Activated B cell treated with CpG ODN at 0.5 μM for 24 hours (primary cell): ENCODE measurements around the gene TUBA4B. TPM values are rescaled to one million over a fixed set of nuclear protein-coding genes. Genes with fewer than 3 reads are reported as not detected.

Experiments
- ATAC-seq: fragments of 200-7000 bp; cut with Tn5 transposase; one replicate; pipeline ENCODE4 v1.10.0; 2021; ENCODE audit warnings: low read depth, mild to moderate bottlenecking, moderate library complexity
- CTCF ChIA-PET: fragments of 350-600 bp; sonication (Branson Sonifier 250); formaldehyde crosslinking; loops from one replicate; lab custom pipeline; 2021; ENCODE audit warnings: antibody characterized with exemption; lab: Charles Lee
- POLR2A ChIA-PET: fragments of 350-600 bp; sonication (Branson Sonifier 250); formaldehyde crosslinking; loops from one replicate; lab custom pipeline; 2021; ENCODE audit warnings: antibody characterized with exemption; lab: Charles Lee
- DNase-seq: peaks from one replicate; pipeline ENCODE4 v3.0.0; 2022
- H3K27ac Mint-ChIP-seq: one replicate; pipeline ENCODE4 v1.8.0; 2020; ENCODE audit warnings: mixed read lengths
- H3K27me3 Mint-ChIP-seq: one replicate; pipeline ENCODE4 v1.8.0; 2021; ENCODE audit warnings: mixed read lengths
- H3K36me3 Mint-ChIP-seq: one replicate; pipeline ENCODE4 v1.8.0; 2021; ENCODE audit warnings: low read depth, mixed read lengths
- H3K4me1 Mint-ChIP-seq: one replicate; pipeline ENCODE4 v1.8.0; 2021; ENCODE audit warnings: mixed read lengths
- H3K4me3 Mint-ChIP-seq: one replicate; pipeline ENCODE4 v1.8.0; 2020; ENCODE audit warnings: mild to moderate bottlenecking, mixed read lengths
- H3K9me3 Mint-ChIP-seq: one replicate; pipeline ENCODE4 v1.8.0; 2020; ENCODE audit warnings: mixed read lengths
- CTCF ChIP-seq: fragments of 200-600 bp; IDR thresholded peaks from one replicate; pipeline ENCODE4 v1.8.0; 2022; ENCODE audit warnings: antibody characterized with exemption, mild to moderate bottlenecking
- intact Hi-C: fragments of 100-400 bp; cut with micrococcal nuclease; formaldehyde crosslinking; loops from one replicate; pipeline ENCODE4 v1.15.1; 2024
- total RNA-seq: library from RNA; stranded (reverse); gene quantifications from 2 replicates; pipeline ENCODE4 v1.2.3, GENCODE V29; 2022

Gene TUBA4B
- total RNA-seq, 1 donor from 2014 or later, result not detected

GRCh38 chr2:219271021-219271420 is 18.0 kb downstream of the TUBA4B start:
- ATAC-seq (no peak), DNase-seq (no peak)
- CTCF ChIA-PET, result interaction anchor here (2.3 kb wide), 1 partner anchor 23 kb away, joined by 10 read pairs; no protein-coding TSS in a partner anchor
- intact Hi-C loops, result no loop called here
- Mint-ChIP-seq H3K27ac (no peak overlapping the region), H3K4me1 (peaks cover 3% of the 10 kb centered on the region), H3K27me3 (no peaks in the 10 kb centered on the region), H3K36me3 (no peaks in the 10 kb centered on the region), H3K4me3 (no peak overlapping the region), H3K9me3 (no peaks in the 10 kb centered on the region)
- TF ChIP-seq CTCF, result no peak
- POLR2A ChIA-PET, result no interaction called here

- Mint-ChIP-seq H3K27ac (no peak overlapping the region), H3K9me3 (no peaks in the 10 kb centered on the region), H3K4me3 (no peak overlapping the region), H3K36me3 (no peaks in the 10 kb centered on the region), H3K27me3 (no peaks in the 10 kb centered on the region), H3K4me1 (peaks cover 13% of the 10 kb centered on the region)
- no peak for TF ChIP-seq CTCF
- ATAC-seq, result no peak
- POLR2A ChIA-PET, result no interaction called here
- intact Hi-C loops, result no loop called here
- CTCF ChIA-PET, result interaction anchor here (2.6 kb wide), 1 partner anchor 22 kb away, joined by 13 read pairs; no protein-coding TSS in a partner anchor
- DNase-seq, result no peak
Measured at GRCh38 chr2:219272356-219272755, 19.3 kb downstream of the TUBA4B start.

- DNase-seq (no peak), ATAC-seq (no peak)
- peaks cover 19% of the 10 kb centered on the region for H3K4me1 Mint-ChIP-seq
- ChIA-PET CTCF (interaction anchor here (2.6 kb wide), 1 partner anchor 22 kb away, joined by 13 read pairs; no protein-coding TSS in a partner anchor), POLR2A (no interaction called here)
- no peak overlapping the region for H3K27ac Mint-ChIP-seq
- no peaks in the 10 kb centered on the region for H3K9me3 Mint-ChIP-seq
- no peaks in the 10 kb centered on the region for H3K27me3 Mint-ChIP-seq
- H3K4me3 Mint-ChIP-seq, result no peak overlapping the region
- intact Hi-C loops, result no loop called here
- H3K36me3 Mint-ChIP-seq, result peaks cover 2% of the 10 kb centered on the region
- no peak for TF ChIP-seq CTCF
Measured at GRCh38 chr2:219272995-219273394, 20.0 kb downstream of the TUBA4B start.

DNA sequence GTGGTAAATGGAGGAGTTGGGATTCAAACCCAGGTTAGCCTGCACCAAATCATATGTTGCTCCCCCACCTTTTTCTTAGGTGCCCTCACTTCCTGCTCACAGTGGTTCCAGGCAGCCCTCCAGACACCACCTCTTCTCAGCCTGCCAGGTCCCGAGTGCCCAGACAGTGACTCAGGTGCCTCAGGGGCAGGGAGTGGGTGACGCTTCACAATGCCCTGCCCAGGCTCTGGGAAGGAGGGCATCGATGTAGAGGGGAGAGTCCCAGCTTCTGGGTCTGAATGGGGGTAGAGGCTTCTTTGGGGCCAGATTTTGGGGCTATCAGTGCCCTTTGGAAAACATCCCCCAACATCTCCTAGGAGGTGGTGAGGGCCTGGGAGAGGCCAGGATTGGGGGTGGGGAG is 20.9 kb downstream of the TUBA4B start:
- Mint-ChIP-seq H3K36me3 (peaks cover 2% of the 10 kb centered on the region), H3K4me1 (peaks cover 29% of the 10 kb centered on the region), H3K9me3 (no peaks in the 10 kb centered on the region), H3K27me3 (no peaks in the 10 kb centered on the region), H3K4me3 (no peak overlapping the region), H3K27ac (no peak overlapping the region)
- CTCF ChIA-PET, result interaction anchor here (1.3 to 2.6 kb wide), 2 partner anchors 21 to 63 kb away, joined by 3 to 13 read pairs; no protein-coding TSS in a partner anchor
- TF ChIP-seq CTCF, result no peak
- ATAC-seq, result no peak
- DNase-seq, result no peak
- intact Hi-C loops, result no loop called here
- POLR2A ChIA-PET, result interaction anchor here (1.0 to 7.7 kb wide), 3 partner anchors 20 to 27 kb away, joined by 8 to 182 read pairs (median 17); partner anchors contain the start of genes GLB1L, STK16, TUBA4A and TUBA4B

DNA sequence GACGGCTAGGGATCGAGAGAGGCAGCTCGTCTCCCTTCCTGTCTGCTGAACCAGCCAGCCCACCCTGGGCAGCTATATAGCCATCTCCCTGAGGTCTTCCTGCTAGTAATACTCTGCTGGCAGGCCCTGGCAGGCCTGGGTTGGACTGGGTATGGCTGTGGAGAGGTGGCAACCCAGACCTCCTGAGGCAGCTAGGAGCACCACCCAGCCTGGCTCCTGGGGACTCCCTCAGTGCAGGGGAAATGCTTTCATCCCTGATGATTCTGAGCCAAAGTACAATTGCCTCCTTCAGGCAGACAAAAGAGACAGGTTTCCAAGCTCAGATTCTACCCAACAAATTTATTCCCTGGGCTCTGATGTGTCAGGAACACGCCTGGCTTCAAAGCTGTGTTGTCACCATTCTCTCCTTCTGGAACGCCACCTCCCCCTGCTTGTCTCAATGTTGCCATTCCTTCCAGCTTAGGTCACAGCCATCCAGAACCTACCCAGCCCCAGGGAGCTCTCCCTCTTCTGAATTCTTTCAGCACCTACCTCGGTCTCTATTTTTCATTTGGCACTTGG is 21.4 kb downstream of the TUBA4B start:
- ATAC-seq (no peak), DNase-seq (no peak)
- Mint-ChIP-seq H3K36me3 (peaks cover 2% of the 10 kb centered on the region), H3K4me3 (no peak overlapping the region), H3K4me1 (peaks cover 29% of the 10 kb centered on the region), H3K27ac (no peak overlapping the region), H3K27me3 (no peaks in the 10 kb centered on the region), H3K9me3 (no peaks in the 10 kb centered on the region)
- TF ChIP-seq CTCF, result no peak
- ChIA-PET POLR2A (interaction anchor here (0.6 to 7.7 kb wide), 4 partner anchors 15 to 27 kb away, joined by 5 to 182 read pairs (median 12); partner anchors contain the start of genes GLB1L, STK16, TUBA4A and TUBA4B), CTCF (interaction anchor here (0.8 to 2.6 kb wide), 3 partner anchors 20 to 63 kb away, joined by 3 to 13 read pairs (median 3); no protein-coding TSS in a partner anchor)
- intact Hi-C loops, result no loop called here
